Activated CD8-positive, alpha-beta memory T cell treated with anti-CD3 and anti-CD28 coated beads for 36 hours (primary cell): ENCODE results near the gene BRCA2. TPM values are rescaled to one million over a fixed set of nuclear protein-coding genes. Genes with fewer than 3 reads are reported as not detected.
"Not testable (repeated sequence)": the region's sequence is repeated elsewhere in the genome, so short reads cannot be mapped to it uniquely, and the experiment has no call there.

Experiments
- CTCF ChIA-PET: fragments of 350-600 bp; sonication (Branson Sonifier 250); formaldehyde crosslinking; loops from one replicate; lab custom pipeline; 2021; ENCODE audit warnings: antibody characterized with exemption; lab: Charles Lee
- POLR2A ChIA-PET: fragments of 350-600 bp; sonication (Branson Sonifier 250); formaldehyde crosslinking; loops from one replicate; lab custom pipeline; 2021; ENCODE audit warnings: antibody characterized with exemption; lab: Charles Lee
- total RNA-seq, 2 experiments: library from RNA; stranded (reverse); gene quantifications; one replicate each; pipeline ENCODE4 v1.2.3, GENCODE V29; 2021

The BRCA2 gene
- total RNA-seq, 2 experiments from 2014 or later = 17.7 to 18.4 TPM

- CTCF ChIA-PET = no interaction called here
- POLR2A ChIA-PET = no interaction called here
Measured at GRCh38 chr13:32354040-32354439, 38.7 kb downstream of the BRCA2 start.

GRCh38 chr13:32355935-32356334 is 40.6 kb downstream of the BRCA2 start:
- POLR2A ChIA-PET, CTCF ChIA-PET: not testable (repeated sequence)

DNA sequence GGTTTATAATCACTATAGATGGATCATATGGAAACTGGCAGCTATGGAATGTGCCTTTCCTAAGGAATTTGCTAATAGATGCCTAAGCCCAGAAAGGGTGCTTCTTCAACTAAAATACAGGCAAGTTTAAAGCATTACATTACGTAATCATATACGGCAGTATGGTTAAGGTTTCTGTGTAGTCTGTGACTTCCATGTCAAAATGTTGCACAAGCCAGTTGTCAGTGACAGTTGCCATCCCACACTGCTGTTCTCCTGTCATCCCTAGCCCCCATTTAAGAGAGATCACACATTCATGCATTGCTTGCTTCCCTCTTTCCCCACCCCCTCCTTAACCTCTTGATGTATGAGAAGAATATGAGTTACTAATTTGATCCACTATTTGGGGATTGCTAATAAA is 47.3 kb downstream of the BRCA2 start:
- POLR2A ChIA-PET = no interaction called here

GRCh38 chr13:32370805-32371204 is 55.5 kb downstream of the BRCA2 start:
- ChIA-PET POLR2A (no interaction called here), CTCF (no interaction called here)

More for the DNA sequence above, 47.3 kb downstream of the BRCA2 start:
- CTCF ChIA-PET = interaction anchor here (0.7 kb wide), 2 partner anchors 40 to 315 kb away, joined by 3 to 6 read pairs; no protein-coding TSS in a partner anchor

- CTCF ChIA-PET = no interaction called here
Measured at GRCh38 chr13:32376642-32377415, 61.5 kb downstream of the BRCA2 start.

GRCh38 chr13:32378012-32378411 is 62.7 kb downstream of the BRCA2 start:
- ChIA-PET POLR2A (no interaction called here), CTCF (no interaction called here)

More at GRCh38 chr13:32376642-32377415, 61.5 kb downstream of the BRCA2 start:
- POLR2A ChIA-PET = no interaction called here

DNA sequence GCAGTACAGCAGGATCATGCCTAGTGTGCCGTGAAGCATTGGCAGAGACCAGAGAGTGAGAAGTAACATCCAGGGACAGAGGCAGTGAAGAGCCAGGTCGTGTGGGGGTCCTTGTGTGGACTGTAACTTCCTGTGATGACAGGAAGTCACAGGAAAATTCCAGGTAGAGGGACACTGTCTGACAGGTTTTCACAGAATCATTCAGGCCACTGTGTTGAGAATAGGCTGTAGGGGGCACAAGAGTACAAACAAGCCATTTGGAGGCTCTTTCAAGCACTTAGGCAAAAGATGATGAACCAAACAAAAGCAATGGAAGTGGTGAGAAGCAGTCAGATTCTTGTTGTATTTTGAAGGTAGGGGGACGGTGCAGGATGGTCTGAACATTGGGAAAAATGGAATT is 66.2 kb downstream of the BRCA2 start:
- ChIA-PET CTCF (interaction anchor here (0.7 kb wide), 1 partner anchor 201 kb away, joined by 3 read pairs; no protein-coding TSS in a partner anchor), POLR2A (no interaction called here)

GRCh38 chr13:32383836-32384618 is 68.7 kb downstream of the BRCA2 start:
- ChIA-PET POLR2A (no interaction called here), CTCF (no interaction called here)

GRCh38 chr13:32384702-32385101 is 69.4 kb downstream of the BRCA2 start:
- ChIA-PET CTCF (no interaction called here), POLR2A (no interaction called here)

DNA sequence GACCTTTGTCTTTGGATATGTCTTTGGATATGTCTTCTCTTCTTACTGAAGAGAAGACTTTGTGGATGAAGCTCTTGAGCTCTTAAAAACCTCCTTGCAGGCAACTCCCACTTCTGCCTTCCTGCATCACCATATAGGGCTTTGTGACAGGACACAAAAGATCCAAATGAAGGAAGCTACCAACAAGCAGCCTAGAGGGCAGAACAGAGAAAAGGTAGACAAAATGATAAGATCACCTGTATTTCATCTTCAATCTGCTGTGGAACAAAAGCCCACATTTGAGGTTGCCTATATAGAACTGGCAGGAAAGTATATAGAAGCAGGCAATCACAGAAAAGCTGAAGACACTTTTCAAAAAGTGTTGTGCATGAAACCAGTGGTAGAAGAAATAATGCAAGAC is 70.1 kb downstream of the BRCA2 start:
- ChIA-PET POLR2A (no interaction called here), CTCF (no interaction called here)

DNA sequence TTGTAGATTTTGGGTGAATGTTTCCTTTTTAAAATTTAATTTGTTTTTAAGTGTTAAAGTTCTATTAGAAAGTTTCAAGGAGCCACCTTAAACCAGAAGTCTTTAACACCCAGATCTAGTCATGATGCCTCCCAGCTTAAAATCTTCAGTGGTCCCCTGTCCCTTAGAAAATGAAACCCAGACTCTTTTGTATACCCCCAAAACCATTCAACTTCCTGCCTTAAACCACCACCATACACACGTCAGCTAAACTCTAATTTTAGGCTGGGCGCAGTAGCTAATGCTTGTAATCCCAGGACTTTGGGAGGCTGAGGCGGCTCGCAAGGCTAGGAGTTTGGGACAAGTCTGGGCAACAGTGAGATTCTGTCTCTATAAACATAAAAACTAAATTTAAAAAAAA is 74.7 kb downstream of the BRCA2 start:
- ChIA-PET POLR2A (interaction anchor here (1.0 kb wide), 1 partner anchor 74 kb away, joined by 4 read pairs; no protein-coding TSS in a partner anchor), CTCF (interaction anchor here (1.3 kb wide), 1 partner anchor 75 kb away, joined by 4 read pairs; the partner anchor contains the start of genes BRCA2 and ZAR1L)

DNA sequence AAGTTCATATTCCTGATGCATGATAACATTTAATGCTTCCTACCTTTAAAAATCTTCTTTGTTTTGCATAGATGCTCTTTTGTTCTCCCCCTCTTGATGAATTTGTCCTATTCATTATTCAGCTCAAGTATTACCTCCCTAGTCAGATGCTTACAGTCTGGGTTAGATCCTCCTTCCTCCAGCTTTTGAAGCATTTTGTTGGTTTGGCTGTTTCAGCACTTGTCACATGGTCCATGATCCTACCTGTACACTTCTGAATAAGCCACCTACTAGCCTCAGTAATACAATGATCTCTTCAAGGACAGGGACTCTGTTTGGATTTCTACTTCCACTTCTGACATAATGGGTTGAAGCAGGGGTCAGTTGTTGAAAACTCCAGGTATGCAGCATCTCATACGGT is 75.2 kb downstream of the BRCA2 start:
- ChIA-PET CTCF (interaction anchor here (1.3 kb wide), 1 partner anchor 75 kb away, joined by 4 read pairs; the partner anchor contains the start of genes BRCA2 and ZAR1L), POLR2A (interaction anchor here (1.0 kb wide), 1 partner anchor 75 kb away, joined by 4 read pairs; no protein-coding TSS in a partner anchor)

DNA sequence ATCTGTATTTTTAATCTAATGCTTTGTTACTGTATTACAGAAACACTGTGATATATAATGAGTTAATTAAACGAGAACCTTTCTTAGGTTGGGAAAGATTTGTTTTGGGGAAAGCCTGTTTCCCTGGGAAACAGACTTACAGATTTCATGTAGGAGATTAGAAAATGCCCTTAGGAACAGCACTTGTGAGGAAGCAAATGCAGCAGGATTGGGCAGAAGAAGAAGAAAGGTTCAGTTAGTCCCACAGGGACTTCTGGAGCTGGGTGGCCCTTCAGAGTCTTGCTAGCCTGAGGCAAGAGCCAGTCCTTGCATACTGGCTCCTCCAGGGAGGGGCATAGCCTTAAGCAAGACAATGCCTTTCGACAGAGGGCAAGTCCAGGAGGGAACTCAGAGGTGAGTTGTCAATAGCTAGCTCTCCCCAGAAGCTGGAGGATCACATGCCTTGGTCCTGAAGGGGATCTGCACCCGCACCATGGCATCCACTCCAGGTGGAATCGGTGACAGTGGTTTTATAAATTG is 75.9 kb downstream of the BRCA2 start:
- ChIA-PET POLR2A (no interaction called here), CTCF (interaction anchor here (0.5 to 1.3 kb wide), 2 partner anchors 76 to 111 kb away, joined by 3 to 4 read pairs; partner anchors contain the start of genes BRCA2 and ZAR1L)

- POLR2A ChIA-PET = no interaction called here
- CTCF ChIA-PET = no interaction called here
Measured at GRCh38 chr13:32403108-32403507, 87.8 kb downstream of the BRCA2 start.

DNA sequence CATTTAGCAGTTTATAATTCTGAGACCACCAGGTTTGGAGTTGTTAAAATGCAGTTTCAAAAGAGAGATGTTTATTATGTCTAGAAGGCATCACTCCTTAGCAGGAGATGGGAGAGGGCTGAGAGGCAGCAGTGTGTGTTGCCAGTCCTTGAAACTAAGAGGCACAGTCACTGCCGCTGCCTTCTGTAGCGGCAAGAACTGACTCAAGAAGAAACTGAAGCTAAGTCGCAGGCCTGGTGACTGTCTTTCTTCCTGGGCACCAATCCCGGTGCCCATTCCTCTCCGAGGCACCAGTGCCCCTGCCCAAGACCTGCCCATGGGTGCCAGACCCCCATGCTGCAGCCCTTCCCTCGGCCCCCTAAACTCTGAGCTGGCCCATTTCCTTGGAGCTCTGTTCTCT is 92.5 kb downstream of the BRCA2 start:
- CTCF ChIA-PET = interaction anchor here (1.3 kb wide), 1 partner anchor 20 kb away, joined by 4 read pairs; the partner anchor contains the start of gene N4BP2L1

GRCh38 chr13:32408296-32409000 is 93.1 kb downstream of the BRCA2 start:
- ChIA-PET POLR2A (no interaction called here), CTCF (interaction anchor here (1.3 kb wide), 1 partner anchor 20 kb away, joined by 4 read pairs; the partner anchor contains the start of gene N4BP2L1)

More for the DNA sequence above, 92.5 kb downstream of the BRCA2 start:
- POLR2A ChIA-PET = no interaction called here

GRCh38 chr13:32409001-32409313 is 93.6 kb downstream of the BRCA2 start:
- ChIA-PET POLR2A (no interaction called here), CTCF (interaction anchor here (1.3 kb wide), 1 partner anchor 19 kb away, joined by 4 read pairs; the partner anchor contains the start of gene N4BP2L1)

DNA sequence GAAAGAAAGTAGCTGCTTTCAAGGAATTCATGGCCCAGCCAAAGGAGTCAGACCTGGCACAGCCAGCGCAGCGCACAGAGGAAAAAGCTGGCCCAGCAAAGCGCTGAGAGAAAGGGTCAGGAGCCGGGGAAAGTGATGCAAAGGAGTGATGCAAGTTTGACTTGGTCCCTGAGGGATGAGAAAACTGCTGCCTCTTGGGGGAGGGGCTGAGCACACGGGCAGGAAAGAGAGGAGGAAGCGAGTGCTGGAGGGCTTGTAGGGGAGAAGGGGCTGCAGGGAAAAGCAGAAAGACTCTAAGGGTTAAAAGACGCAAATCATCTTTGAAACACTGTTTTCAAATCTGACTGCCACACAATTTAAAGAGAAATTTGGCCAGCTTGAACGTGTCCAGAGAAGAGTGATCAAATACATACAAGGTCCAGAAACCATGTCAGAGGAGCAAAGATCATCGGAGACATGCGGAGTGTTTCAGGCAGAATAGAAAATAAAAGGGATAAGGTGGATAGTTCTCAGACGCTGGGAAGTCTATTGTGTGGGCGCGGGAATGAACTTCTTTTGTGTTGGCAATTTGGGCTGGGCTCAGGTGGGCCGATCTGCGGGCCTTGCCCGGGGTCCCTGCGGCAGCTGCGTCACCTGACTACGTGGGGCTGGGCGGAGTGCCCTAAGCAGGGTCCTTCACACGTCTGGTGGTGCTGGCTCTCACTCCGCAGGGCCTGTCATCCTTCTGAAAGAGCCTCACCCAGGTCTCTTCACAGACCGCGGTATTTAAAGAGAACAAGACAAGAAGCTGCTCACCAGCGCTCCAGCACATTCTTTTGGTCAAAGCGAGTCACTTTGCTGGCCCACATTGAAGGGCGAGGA is 94.5 kb downstream of the BRCA2 start:
- POLR2A ChIA-PET = no interaction called here
- CTCF ChIA-PET = no interaction called here
